A549 (cell line): ENCODE data around the gene TAF4. TPM values are rescaled to one million over a fixed set of nuclear protein-coding genes. Genes with fewer than 3 reads are reported as not detected.

ENCODE experiments used
- ATAC-seq, 2 experiments: fragments of 200-7000 bp in 1 of 2; fragments of >200 bp in 1 of 2; cut with Nextera tagmentation in 1 of 2; cut with Tn5 transposase in 1 of 2; 3 replicates each; pipeline versions ENCODE4 v1.8.0 to v1.9.1; 2018 to 2020; ENCODE audit warnings: mild to moderate bottlenecking in 1 of 2, moderate library complexity in 1 of 2
- CTCF ChIA-PET: fragments of 300-600 bp; sonication (Branson Sonifier 250); formaldehyde crosslinking; extraction: SDS; loops from one replicate; lab custom pipeline; 2021; ENCODE audit warnings: antibody characterized with exemption, inconsistent platforms; lab: Yijun Ruan, JAX
- POLR2A ChIA-PET: fragments of 350-600 bp; formaldehyde crosslinking; extraction: SDS; loops from one replicate; lab custom pipeline; 2021; ENCODE audit warnings: antibody characterized with exemption, inconsistent platforms; lab: Yijun Ruan, JAX
- DNase-seq, 2 experiments: peaks; one replicate each; pipeline versions ENCODE4 v3.0.0 to v3.0.0-alpha.2; 2011 to 2016; ENCODE audit warnings: low read depth in 1 of 2, low spot score in 1 of 2
- FAIRE-seq: peaks from 2 replicates; lab custom pipeline; 2011; peaks lifted over from hg19 to GRCh38; lab: Jason Lieb, UNC
- H3K27ac ChIP-seq, 2 experiments: fragments of >200 bp; sonication (Bioruptor Twin); formaldehyde crosslinking; 3 replicates each; pipeline ENCODE4 v1.5.1; 2016 to 2017
- H3K4me1 ChIP-seq: fragments of >200 bp; sonication (Bioruptor Twin); formaldehyde crosslinking; 3 replicates; pipeline ENCODE4 v1.6.1; 2016
- H3K4me2 ChIP-seq: fragments of >200 bp; sonication (Bioruptor Twin); formaldehyde crosslinking; 3 replicates; pipeline ENCODE4 v1.6.1; 2016
- H3K4me3 ChIP-seq: fragments of >200 bp; sonication (Bioruptor Twin); formaldehyde crosslinking; 3 replicates; pipeline ENCODE4 v1.5.1; 2016
- H3K9me3 ChIP-seq: fragments of >200 bp; sonication (Bioruptor Twin); formaldehyde crosslinking; 3 replicates; pipeline ENCODE4 v1.6.1; 2016
- ATOH8 ChIP-seq: fragments of 250-450 bp; sonication (Bioruptor Pico); IDR thresholded peaks from 2 replicates; pipeline ENCODE4 v1.5.0; 2020; ENCODE audit warnings: low read depth, mild to moderate bottlenecking, moderate library complexity
- CBX2 ChIP-seq: fragments of 200-600 bp; sonication (generic); IDR thresholded peaks from 2 replicates; pipeline ENCODE4 v1.6.1; 2016; ENCODE audit warnings: low read depth, mild to moderate bottlenecking, borderline replicate concordance
- CHD2 ChIP-seq: fragments of 150-350 bp; IDR thresholded peaks from 2 replicates; pipeline ENCODE4 v1.6.1; 2014; ENCODE audit warnings: low read length; ENCODE audit not compliant: partially characterized antibody
- CHD4 ChIP-seq: fragments of 200-600 bp; sonication (generic); IDR thresholded peaks from 2 replicates; pipeline ENCODE4 v1.6.1; 2016; ENCODE audit warnings: antibody characterized with exemption, mild to moderate bottlenecking, borderline replicate concordance
- CTCF ChIP-seq: fragments of >200 bp; sonication (Bioruptor Twin); formaldehyde crosslinking; IDR thresholded peaks from 3 replicates; pipeline ENCODE4 v1.5.1; 2016
- E2F6 ChIP-seq: IDR thresholded peaks from 2 replicates; pipeline ENCODE4 v1.6.1; 2012; ENCODE audit warnings: low read depth, borderline replicate concordance
- EHF ChIP-seq: fragments of 250-450 bp; sonication (Bioruptor Pico); IDR thresholded peaks from 2 replicates; pipeline ENCODE4 v1.5.0; 2020; ENCODE audit warnings: mild to moderate bottlenecking
- EP300 ChIP-seq, 2 experiments: fragments of >200 bp; sonication (Bioruptor Twin); formaldehyde crosslinking; IDR thresholded peaks; 2 replicates in 1 of 2; 3 replicates in 1 of 2; pipeline ENCODE4 v1.6.1; 2016 to 2017
- FOSB ChIP-seq: fragments of 250-450 bp; sonication (Bioruptor Pico); IDR thresholded peaks from 2 replicates; pipeline ENCODE4 v1.5.0; 2020; ENCODE audit warnings: mild to moderate bottlenecking, moderate library complexity
- FOXS1 ChIP-seq: fragments of 250-450 bp; sonication (Bioruptor Pico); IDR thresholded peaks from 2 replicates; pipeline ENCODE4 v1.5.0; 2020; ENCODE audit warnings: mild to moderate bottlenecking, moderate library complexity
- HOXA7 ChIP-seq: fragments of 250-450 bp; sonication (Bioruptor Pico); IDR thresholded peaks from 2 replicates; pipeline ENCODE4 v1.5.0; 2020; ENCODE audit warnings: mild to moderate bottlenecking, moderate library complexity
- JUN ChIP-seq, 2 experiments: fragments of >200 bp; sonication (Bioruptor Twin); formaldehyde crosslinking; IDR thresholded peaks; 2 replicates in 1 of 2; 3 replicates in 1 of 2; pipeline ENCODE4 v1.6.1; 2016 to 2017
- JUNB ChIP-seq: fragments of >200 bp; sonication (Bioruptor Twin); formaldehyde crosslinking; IDR thresholded peaks from 2 replicates; pipeline ENCODE4 v1.6.1; 2016
- MAZ ChIP-seq: fragments of 150-350 bp; IDR thresholded peaks from 2 replicates; pipeline ENCODE4 v1.6.1; 2014; ENCODE audit warnings: antibody characterized with exemption, low read depth, low read length, borderline replicate concordance
- NFE2L2 ChIP-seq: fragments of 150-350 bp; conservative IDR thresholded peaks from 2 replicates; pipeline ENCODE4 v1.6.1; 2014; ENCODE audit warnings: low read length
- PBX3 ChIP-seq: IDR thresholded peaks from 2 replicates; pipeline ENCODE4 v1.6.1; 2012
- PHF8 ChIP-seq: fragments of 200-600 bp; sonication (generic); IDR thresholded peaks from 2 replicates; pipeline ENCODE4 v1.6.1; 2016; ENCODE audit warnings: low read depth, mild to moderate bottlenecking, antibody characterized with exemption, moderate library complexity, borderline replicate concordance
- RAD21 ChIP-seq, 2 experiments: fragments of >200 bp in 1 of 2; sonication (Bioruptor Twin) in 1 of 2; formaldehyde crosslinking in 1 of 2; IDR thresholded peaks in 1 of 2; conservative IDR thresholded peaks in 1 of 2; 2 replicates in 1 of 2; 3 replicates in 1 of 2; pipeline ENCODE4 v1.6.1; 2012 to 2018; ENCODE audit warnings: inconsistent platforms in 1 of 2
- ZFP36 ChIP-seq: fragments of 450-650 bp; IDR thresholded peaks from 2 replicates; pipeline ENCODE4 v1.6.1; 2014; ENCODE audit warnings: borderline replicate concordance; ENCODE audit not compliant: partially characterized antibody
- WGBS: methylation state at CpG from one replicate; pipeline ENCODE4 v1.1.6; 2017; ENCODE audit errors: missing lambda C conversion rate; 5-methylcytosine and 5-hydroxymethylcytosine counted together
- polyA plus RNA-seq, 4 experiments: library from polyadenylated mRNA; depleted of rRNA in 3 of 4; stranded (reverse); fragments of >200 nt; fragmentation: RNase III in 1 of 4; extraction: RNeasy Plus Mini Kit Qiagen cat#74134 plus additional on column Dnase treatment in 1 of 4; gene quantifications; 2 replicates in 3 of 4; 3 replicates in 1 of 4; pipeline ENCODE4 v1.2.3, GENCODE V29; 2011 to 2017

TAF4 gene
- polyA plus RNA-seq, 2 of the 4 experiments (the other 2 are of a cell fraction): 6.1 to 11.0 TPM

GRCh38 chr20:62104234-62104789 is 38.6 kb upstream of the TAF4 start:
- H3K4me1 ChIP-seq: no peaks in the 10 kb centered on the region
- H3K4me3 ChIP-seq: no peak overlapping the region
- H3K9me3 ChIP-seq: peaks cover 86% of the 10 kb centered on the region
- ATAC-seq (no peak), DNase-seq (no peak), FAIRE-seq (no peak)
- TF ChIP-seq PHF8: no peak
- no peak for TF ChIP-seq ZFP36
- TF ChIP-seq CTCF: no peak
- no peak for TF ChIP-seq ATOH8
- TF ChIP-seq CHD4: no peak
- no peak for TF ChIP-seq JUNB
- no peak for TF ChIP-seq E2F6
- ChIA-PET CTCF (interaction anchor here (1.0 to 1.6 kb wide), 4 partner anchors 8 to 69 kb away, joined by 3 read pairs; no protein-coding TSS in a partner anchor), POLR2A (interaction anchor here (0.8 kb wide), 1 partner anchor 289 kb away, joined by 6 read pairs; no protein-coding TSS in a partner anchor)
- whole genome bisulfite sequencing: 37% methylated on average over 14 of the region's 15 CpGs
- H3K27ac ChIP-seq: no peak overlapping the region
- no peak overlapping the region for H3K4me2 ChIP-seq

- DNase-seq: no peak
- no peak for ATAC-seq
- Histone ChIP-seq H3K27ac (no peak overlapping the region), H3K4me2 (no peak overlapping the region), H3K4me3 (no peak overlapping the region), H3K9me3 (peaks cover 79% of the 10 kb centered on the region), H3K4me1 (no peaks in the 10 kb centered on the region)
- WGBS: 45% methylated on average over 19 of the region's 21 CpGs
- TF ChIP-seq FOXS1 (CRISPR knock-in tag) (no peak), EP300 (IDR thresholded peaks at IDR 0.05) (no peak), FOSB (no peak), PBX3 (no peak), CTCF (no peak), HOXA7 (CRISPR knock-in tag) (no peak), ZFP36 (no peak), EHF (CRISPR knock-in tag) (no peak), CHD2 (no peak), JUNB (no peak), CBX2 (no peak), NFE2L2 (no peak), RAD21 (conservative IDR thresholded peaks at IDR 0.05 in 1 of 2, IDR thresholded peaks at IDR 0.05 in 1 of 2) (no peak), PHF8 (no peak), MAZ (no peak), JUN (IDR thresholded peaks at IDR 0.05) (no peak)
- FAIRE-seq: no peak
- CTCF ChIA-PET: interaction anchor here (0.8 to 1.6 kb wide), 5 partner anchors 9 to 224 kb away, joined by 3 read pairs; no protein-coding TSS in a partner anchor
- POLR2A ChIA-PET: interaction anchor here (0.8 kb wide), 1 partner anchor 290 kb away, joined by 6 read pairs; no protein-coding TSS in a partner anchor
Observed at GRCh38 chr20:62103508-62104233, 38.0 kb upstream of the TAF4 start.
